IMR-90 (cell line): ENCODE data around the gene KLC3. TPM values are rescaled to one million over a fixed set of nuclear protein-coding genes. Genes with fewer than 3 reads are reported as not detected.

ENCODE experiments used
- ATAC-seq: fragments of 200-7000 bp; cut with Tn5 transposase; 2 replicates; pipeline ENCODE4 v1.9.1; 2020; ENCODE audit warnings: low read depth, mild to moderate bottlenecking, moderate library complexity
- BruUV-seq: library from RNA; stranded (reverse); fragments of 400-500 nt; replicated peaks from 2 replicates; lab custom pipeline; 2021; lab: Mats Ljungman, UMichigan
- CTCF ChIA-PET: fragments of 300-600 bp; formaldehyde crosslinking; extraction: SDS; loops from one replicate; lab custom pipeline; 2021; ENCODE audit warnings: antibody characterized with exemption; lab: Yijun Ruan, JAX
- POLR2A ChIA-PET: fragments of 300-600 bp; sonication (Branson Sonifier 250); formaldehyde crosslinking; loops from one replicate; lab custom pipeline; 2022; ENCODE audit warnings: antibody characterized with exemption; ENCODE audit not compliant: unreplicated experiment; lab: Charles Lee
- DNase-seq: peaks from one replicate; pipeline ENCODE4 v3.0.0; 2013
- H2AFZ ChIP-seq: replicated peaks from 2 replicates; pipeline ENCODE3; 2013; ENCODE audit warnings: low read length, mild to moderate bottlenecking; ENCODE audit not compliant: poor library complexity
- H2AK5ac ChIP-seq: 2 replicates; pipeline ENCODE4 v1.6.1; 2013; ENCODE audit warnings: low read depth, low read length, inconsistent platforms
- H2AK9ac ChIP-seq: replicated peaks from 2 replicates; pipeline ENCODE3; 2013; ENCODE audit warnings: mild to moderate bottlenecking, low read depth, low read length, moderate library complexity; ENCODE audit not compliant: poor library complexity
- H2BK120ac ChIP-seq: 2 replicates; pipeline ENCODE4 v1.6.1; 2013; ENCODE audit warnings: low read depth, low read length, inconsistent platforms
- H2BK15ac ChIP-seq: 3 replicates; pipeline ENCODE4 v1.6.1; 2013; ENCODE audit warnings: low read depth, low read length, inconsistent platforms
- H2BK20ac ChIP-seq: 2 replicates; pipeline ENCODE4 v1.6.1; 2013; ENCODE audit warnings: low read depth, mild to moderate bottlenecking, inconsistent platforms, low read length, moderate library complexity
- H2BK5ac ChIP-seq: 2 replicates; pipeline ENCODE4 v1.6.1; 2013; ENCODE audit warnings: mild to moderate bottlenecking, low read depth, low read length, inconsistent platforms; ENCODE audit not compliant: poor library complexity, severe bottlenecking
- H3K14ac ChIP-seq: replicated peaks from 2 replicates; pipeline ENCODE4 v1.6.1; 2013; ENCODE audit warnings: low read depth, low read length, inconsistent platforms
- H3K18ac ChIP-seq: 2 replicates; pipeline ENCODE4 v1.6.1; 2013; ENCODE audit warnings: low read depth, low read length, control low read depth
- H3K23ac ChIP-seq: 2 replicates; pipeline ENCODE4 v1.6.1; 2013; ENCODE audit warnings: low read depth, low read length, inconsistent platforms
- H3K27ac ChIP-seq: 2 replicates; pipeline ENCODE4 v1.5.1; 2013; ENCODE audit warnings: mild to moderate bottlenecking, control low read depth, low read length; ENCODE audit not compliant: insufficient read depth
- H3K27me3 ChIP-seq: 2 replicates; pipeline ENCODE4 v1.6.1; 2013; ENCODE audit warnings: low read length; ENCODE audit not compliant: control insufficient read depth, insufficient read depth
- H3K36me3 ChIP-seq: 2 replicates; pipeline ENCODE4 v1.6.1; 2013; ENCODE audit warnings: low read length, mixed read lengths; ENCODE audit not compliant: control insufficient read depth, insufficient read depth
- H3K4ac ChIP-seq: 2 replicates; pipeline ENCODE4 v1.6.1; 2013; ENCODE audit warnings: low read depth, low read length, inconsistent platforms
- H3K4me1 ChIP-seq: 2 replicates; pipeline ENCODE4 v1.6.1; 2013; ENCODE audit warnings: low read length, mixed read lengths; ENCODE audit not compliant: control insufficient read depth, insufficient read depth
- H3K4me2 ChIP-seq: 2 replicates; pipeline ENCODE4 v1.6.1; 2013; ENCODE audit warnings: low read depth, mild to moderate bottlenecking, control low read depth, low read length, moderate library complexity
- H3K4me3 ChIP-seq: 2 replicates; pipeline ENCODE4 v1.5.1; 2013; ENCODE audit warnings: low read depth, mild to moderate bottlenecking, control low read depth, low read length, moderate library complexity; ENCODE audit not compliant: insufficient read depth
- H3K56ac ChIP-seq: 2 replicates; pipeline ENCODE4 v1.6.1; 2013; ENCODE audit warnings: low read length, inconsistent platforms; ENCODE audit not compliant: insufficient read depth; ENCODE audit errors: extremely low read depth
- H3K79me1 ChIP-seq, 2 experiments: 2 replicates each; pipeline ENCODE4 v1.6.1; 2013; ENCODE audit warnings: low read length in 2 of 2, inconsistent platforms in 1 of 2, low read depth in 1 of 2
- H3K9ac ChIP-seq: 2 replicates; pipeline ENCODE4 v1.6.1; 2013; ENCODE audit warnings: low read depth, low read length, control low read depth
- H3K9me1 ChIP-seq: 2 replicates; pipeline ENCODE4 v1.6.1; 2013; ENCODE audit warnings: low read length, inconsistent platforms; ENCODE audit not compliant: insufficient read depth
- H3K9me3 ChIP-seq: 2 replicates; pipeline ENCODE4 v1.6.1; 2013; ENCODE audit warnings: low read length; ENCODE audit not compliant: control insufficient read depth, insufficient read depth
- H4K20me1 ChIP-seq: 2 replicates; pipeline ENCODE4 v1.6.1; 2013; ENCODE audit warnings: low read length, inconsistent platforms; ENCODE audit not compliant: insufficient read depth
- H4K5ac ChIP-seq: 2 replicates; pipeline ENCODE4 v1.6.1; 2013; ENCODE audit warnings: mild to moderate bottlenecking, low read depth, low read length, control low read depth
- H4K8ac ChIP-seq, 2 experiments: 2 replicates each; pipeline ENCODE4 v1.6.1; 2013; ENCODE audit warnings: low read depth in 2 of 2, low read length in 2 of 2, control low read depth in 1 of 2, inconsistent platforms in 1 of 2
- H4K91ac ChIP-seq: 2 replicates; pipeline ENCODE4 v1.6.1; 2013; ENCODE audit warnings: low read depth, low read length, inconsistent platforms; ENCODE audit not compliant: insufficient read depth
- BHLHE40 ChIP-seq: fragments of 150-350 bp; IDR thresholded peaks from 2 replicates; pipeline ENCODE4 v1.6.1; 2016; ENCODE audit warnings: mild to moderate bottlenecking, low read depth, low read length
- CEBPB ChIP-seq: IDR thresholded peaks from 2 replicates; pipeline ENCODE4 v1.6.1; 2012; ENCODE audit warnings: low read depth, low read length, improper control_type of control experiment
- CHD1 ChIP-seq: IDR thresholded peaks from 2 replicates; pipeline ENCODE4 v1.6.1; 2012; ENCODE audit warnings: low read depth, low read length, improper control_type of control experiment
- FOS ChIP-seq: fragments of 150-350 bp; IDR thresholded peaks from 2 replicates; pipeline ENCODE4 v1.6.1; 2016; ENCODE audit warnings: low read depth, low read length
- MAFK ChIP-seq: IDR thresholded peaks from 2 replicates; pipeline ENCODE4 v1.6.1; 2012; ENCODE audit warnings: low read depth, low read length, improper control_type of control experiment
- MAZ ChIP-seq: IDR thresholded peaks from 2 replicates; pipeline ENCODE4 v1.6.1; 2012; ENCODE audit warnings: low read depth, mild to moderate bottlenecking, low read length, improper control_type of control experiment, moderate library complexity, borderline replicate concordance
- MXI1 ChIP-seq: IDR thresholded peaks from 2 replicates; pipeline ENCODE4 v1.6.1; 2012; ENCODE audit warnings: low read depth, mild to moderate bottlenecking, low read length, moderate library complexity, borderline replicate concordance
- NFE2L2 ChIP-seq: fragments of 150-350 bp; IDR thresholded peaks from 2 replicates; pipeline ENCODE4 v1.6.1; 2016; ENCODE audit warnings: low read depth, mild to moderate bottlenecking, low read length
- POLR2A ChIP-seq: IDR thresholded peaks from 2 replicates; pipeline ENCODE4 v1.6.1; 2012; ENCODE audit warnings: mild to moderate bottlenecking, low read depth, low read length
- RAD21 ChIP-seq: IDR thresholded peaks from 2 replicates; pipeline ENCODE4 v1.6.1; 2012; ENCODE audit warnings: low read length, improper control_type of control experiment
- RCOR1 ChIP-seq: IDR thresholded peaks from 2 replicates; pipeline ENCODE4 v1.6.1; 2012; ENCODE audit warnings: mild to moderate bottlenecking, low read length, improper control_type of control experiment; ENCODE audit not compliant: insufficient replicate concordance
- RFX5 ChIP-seq: IDR thresholded peaks from 2 replicates; pipeline ENCODE4 v1.8.0; 2012; ENCODE audit warnings: low read depth, mild to moderate bottlenecking, low read length, moderate library complexity
- SMC3 ChIP-seq: fragments of 150-350 bp; IDR thresholded peaks from 2 replicates; pipeline ENCODE4 v1.6.1; 2016; ENCODE audit warnings: low read depth, mild to moderate bottlenecking, antibody characterized with exemption, low read length, moderate library complexity
- WGBS, 2 experiments: methylation state at CpG; one replicate each; pipeline versions ENCODE4 v1.1.5 to v1.1.7; 2013; ENCODE audit warnings: missing lambda C conversion rate in 2 of 2; ENCODE audit not compliant: insufficient read length in 1 of 2; ENCODE audit errors: extremely low coverage in 2 of 2; 5-methylcytosine and 5-hydroxymethylcytosine counted together
- dilution Hi-C: fragments of 300-500 bp; cut with HindIII; formaldehyde crosslinking; loops from one replicate; pipeline ENCODE4 v1.14.3; 2018; ENCODE audit warnings: low sequenced_read_pairs; ENCODE audit not compliant: unreplicated experiment
- in situ Hi-C: fragments of 300-500 bp; cut with MboI; formaldehyde crosslinking; loops from 3 replicates; pipeline ENCODE4 v1.14.3; 2019; ENCODE audit warnings: low sequenced_read_pairs, inconsistent platforms, mixed read lengths
- intact Hi-C: fragments of 100-400 bp; cut with micrococcal nuclease; formaldehyde crosslinking; loops from 2 replicates; pipeline ENCODE4 v1.10.0; 2022
- polyA plus RNA-seq, 3 experiments: library from polyadenylated mRNA; depleted of rRNA; stranded (reverse); fragments of >200 nt; gene quantifications; 2 replicates each; pipeline ENCODE4 v1.2.3, GENCODE V29; 2012; ENCODE audit warnings: low replicate concordance in 1 of 3
- total RNA-seq: library from RNA; depleted of rRNA; stranded (reverse); fragments of >200 nt; gene quantifications from 2 replicates; pipeline ENCODE4 v1.2.3, GENCODE V29; 2012
- TF ChIP-seq, protein P1 (sequence below): conservative IDR thresholded peaks from 2 replicates; pipeline ENCODE4 v1.5.1; 2012; ENCODE audit warnings: mild to moderate bottlenecking, low read depth, low read length, improper control_type of control experiment
- TF ChIP-seq, protein P2 (sequence below): fragments of 150-350 bp; IDR thresholded peaks from 2 replicates; pipeline ENCODE4 v1.6.1; 2017; ENCODE audit warnings: mild to moderate bottlenecking, antibody characterized with exemption, low read length, low read depth
- TF ChIP-seq, protein P3 (sequence below): fragments of 150-350 bp; IDR thresholded peaks from 2 replicates; pipeline ENCODE4 v1.6.1; 2016; ENCODE audit warnings: low read depth, mild to moderate bottlenecking, low read length, moderate library complexity, borderline replicate concordance

Gene KLC3
- total and polyA plus RNA-seq, 2 of the 4 experiments (the other 2 are of a cell fraction), result 0.14 to 0.18 TPM

DNA sequence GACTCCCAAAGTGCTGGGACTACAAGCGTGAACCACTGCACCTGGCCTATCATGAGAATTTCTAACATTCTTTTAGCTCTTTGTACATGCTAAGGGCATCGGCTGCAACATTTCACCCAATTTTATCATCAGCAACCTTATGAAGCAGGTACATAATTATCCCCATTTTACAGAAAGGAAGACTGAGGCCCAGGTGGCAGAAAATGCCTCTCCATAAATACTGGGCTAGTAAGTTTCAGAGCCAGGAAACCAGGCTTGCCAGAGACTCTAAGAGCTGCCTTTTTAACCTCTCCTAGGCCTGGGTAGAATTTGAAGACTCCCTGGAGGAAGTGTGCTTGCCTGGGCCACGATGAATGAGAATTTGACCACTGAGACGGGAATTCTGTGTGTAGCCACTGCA lies 27.6 kb downstream of the KLC3 start:
- Histone ChIP-seq H3K9me3 (no peaks in the 10 kb centered on the region), H3K18ac (no peak overlapping the region), H4K8ac (no peak overlapping the region), H3K4me1 (peaks cover 4% of the 10 kb centered on the region), H2AK9ac (no peak overlapping the region), H3K4ac (no peak overlapping the region), H2AFZ (no peak overlapping the region), H3K14ac (no peak overlapping the region), H4K20me1 (no peaks in the 10 kb centered on the region), H2BK5ac (no peak overlapping the region), H3K4me2 (no peak overlapping the region), H3K36me3 (peaks cover 15% of the 10 kb centered on the region), H2BK15ac (no peak overlapping the region), H3K9ac (no peak overlapping the region), H4K91ac (no peak overlapping the region), H2AK5ac (no peak overlapping the region), H3K27me3 (no peaks in the 10 kb centered on the region), H3K4me3 (no peak overlapping the region), H4K5ac (no peak overlapping the region), H3K79me1 (peaks cover 21 to 35% of the 10 kb centered on the region in 2 experiments), H3K56ac (no peak overlapping the region), H2BK120ac (no peak overlapping the region), H2BK20ac (no peak overlapping the region), H3K9me1 (peaks cover 9% of the 10 kb centered on the region), H3K23ac (no peak overlapping the region), H3K27ac (no peak overlapping the region)
- 88% methylated on average over 2 of the region's 4 CpGs; no CpG with 5 or more reads in 1 of the 2 experiments for WGBS, 2 experiments
- ChIA-PET POLR2A (no interaction called here), CTCF (interaction anchor here (1.1 kb wide), 1 partner anchor 71 kb away, joined by 3 read pairs; no protein-coding TSS in a partner anchor)
- DNase-seq (no peak), ATAC-seq (no peak)
- in situ Hi-C loops (no loop called here), intact Hi-C loops (no loop called here), dilution Hi-C loops (no loop called here)
- BruUV-seq, result no TSS peak
- no peak for TF ChIP-seq MAZ
- no peak for TF ChIP-seq MAFK
- no peak for TF ChIP-seq BHLHE40
- no peak for TF ChIP-seq NFE2L2
- no peak for TF ChIP-seq RAD21
- TF ChIP-seq, protein P1, sequence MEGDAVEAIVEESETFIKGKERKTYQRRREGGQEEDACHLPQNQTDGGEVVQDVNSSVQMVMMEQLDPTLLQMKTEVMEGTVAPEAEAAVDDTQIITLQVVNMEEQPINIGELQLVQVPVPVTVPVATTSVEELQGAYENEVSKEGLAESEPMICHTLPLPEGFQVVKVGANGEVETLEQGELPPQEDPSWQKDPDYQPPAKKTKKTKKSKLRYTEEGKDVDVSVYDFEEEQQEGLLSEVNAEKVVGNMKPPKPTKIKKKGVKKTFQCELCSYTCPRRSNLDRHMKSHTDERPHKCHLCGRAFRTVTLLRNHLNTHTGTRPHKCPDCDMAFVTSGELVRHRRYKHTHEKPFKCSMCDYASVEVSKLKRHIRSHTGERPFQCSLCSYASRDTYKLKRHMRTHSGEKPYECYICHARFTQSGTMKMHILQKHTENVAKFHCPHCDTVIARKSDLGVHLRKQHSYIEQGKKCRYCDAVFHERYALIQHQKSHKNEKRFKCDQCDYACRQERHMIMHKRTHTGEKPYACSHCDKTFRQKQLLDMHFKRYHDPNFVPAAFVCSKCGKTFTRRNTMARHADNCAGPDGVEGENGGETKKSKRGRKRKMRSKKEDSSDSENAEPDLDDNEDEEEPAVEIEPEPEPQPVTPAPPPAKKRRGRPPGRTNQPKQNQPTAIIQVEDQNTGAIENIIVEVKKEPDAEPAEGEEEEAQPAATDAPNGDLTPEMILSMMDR, result no peak
- TF ChIP-seq, protein P2, sequence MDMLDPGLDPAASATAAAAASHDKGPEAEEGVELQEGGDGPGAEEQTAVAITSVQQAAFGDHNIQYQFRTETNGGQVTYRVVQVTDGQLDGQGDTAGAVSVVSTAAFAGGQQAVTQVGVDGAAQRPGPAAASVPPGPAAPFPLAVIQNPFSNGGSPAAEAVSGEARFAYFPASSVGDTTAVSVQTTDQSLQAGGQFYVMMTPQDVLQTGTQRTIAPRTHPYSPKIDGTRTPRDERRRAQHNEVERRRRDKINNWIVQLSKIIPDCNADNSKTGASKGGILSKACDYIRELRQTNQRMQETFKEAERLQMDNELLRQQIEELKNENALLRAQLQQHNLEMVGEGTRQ, result no peak
- TF ChIP-seq SMC3, result no peak
- no peak for TF ChIP-seq CHD1
- no peak for TF ChIP-seq POLR2A
- TF ChIP-seq RCOR1, result no peak
- no peak for TF ChIP-seq CEBPB
- TF ChIP-seq FOS, result no peak
- no peak for TF ChIP-seq RFX5
- TF ChIP-seq, protein P3, sequence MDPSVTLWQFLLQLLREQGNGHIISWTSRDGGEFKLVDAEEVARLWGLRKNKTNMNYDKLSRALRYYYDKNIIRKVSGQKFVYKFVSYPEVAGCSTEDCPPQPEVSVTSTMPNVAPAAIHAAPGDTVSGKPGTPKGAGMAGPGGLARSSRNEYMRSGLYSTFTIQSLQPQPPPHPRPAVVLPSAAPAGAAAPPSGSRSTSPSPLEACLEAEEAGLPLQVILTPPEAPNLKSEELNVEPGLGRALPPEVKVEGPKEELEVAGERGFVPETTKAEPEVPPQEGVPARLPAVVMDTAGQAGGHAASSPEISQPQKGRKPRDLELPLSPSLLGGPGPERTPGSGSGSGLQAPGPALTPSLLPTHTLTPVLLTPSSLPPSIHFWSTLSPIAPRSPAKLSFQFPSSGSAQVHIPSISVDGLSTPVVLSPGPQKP, result no peak
- TF ChIP-seq MXI1, result no peak
